GM20000 (cell line): Measurements from ENCODE around the gene SPACA6.
A peak's percentile ranks its signal among the peaks of the same experiment; 100 is the strongest.

Experiments used
- DNase-seq: peaks from one replicate; pipeline ENCODE4 v3.0.0; 2012; ENCODE audit warnings: low spot score
- TF ChIP-seq, protein P1 (sequence below): IDR thresholded peaks from 2 replicates; pipeline ENCODE4 v1.5.1; 2012; ENCODE audit warnings: mild to moderate bottlenecking, control low read depth; ENCODE audit errors: extremely low read depth, missing control alignments

SPACA6 gene

DNA sequence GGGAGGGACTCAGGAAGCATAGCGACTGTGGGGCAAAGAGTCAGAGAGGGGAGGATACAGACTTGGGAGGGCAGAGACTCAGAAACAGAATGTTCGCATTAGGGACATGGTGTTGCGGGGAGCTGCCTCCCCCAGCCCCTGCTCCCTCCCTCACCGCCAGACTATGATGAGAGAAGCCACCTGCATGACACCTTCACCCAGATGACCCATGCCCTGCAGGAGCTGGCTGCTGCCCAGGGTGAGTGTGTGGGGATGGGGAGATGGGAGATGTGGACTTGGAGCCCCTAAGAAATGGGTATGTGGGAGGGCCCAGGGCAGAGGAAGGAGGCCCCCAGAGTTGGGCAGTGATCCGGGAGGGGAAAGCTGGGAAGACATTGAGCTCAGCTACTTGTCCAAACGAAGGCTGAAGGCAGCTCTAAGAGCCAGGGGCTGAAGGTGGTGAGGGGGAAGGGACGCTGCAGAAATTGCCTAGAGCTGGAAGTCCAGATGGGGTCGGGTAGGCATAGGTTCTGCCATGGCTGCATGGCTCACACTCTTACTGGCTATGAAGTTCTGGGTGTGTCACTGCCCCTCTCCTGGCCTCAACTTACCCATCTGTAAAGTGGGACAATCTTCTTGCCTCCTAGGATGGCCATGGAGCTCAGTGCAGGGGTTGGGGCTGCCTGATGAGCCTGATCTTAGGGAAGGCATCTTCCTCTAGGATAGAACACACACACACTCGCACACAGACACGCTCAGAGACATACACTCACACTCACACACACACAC, 1.4 kb downstream of the SPACA6 start:
- peak; percentile 9 for DNase-seq
- TF ChIP-seq, protein P1, sequence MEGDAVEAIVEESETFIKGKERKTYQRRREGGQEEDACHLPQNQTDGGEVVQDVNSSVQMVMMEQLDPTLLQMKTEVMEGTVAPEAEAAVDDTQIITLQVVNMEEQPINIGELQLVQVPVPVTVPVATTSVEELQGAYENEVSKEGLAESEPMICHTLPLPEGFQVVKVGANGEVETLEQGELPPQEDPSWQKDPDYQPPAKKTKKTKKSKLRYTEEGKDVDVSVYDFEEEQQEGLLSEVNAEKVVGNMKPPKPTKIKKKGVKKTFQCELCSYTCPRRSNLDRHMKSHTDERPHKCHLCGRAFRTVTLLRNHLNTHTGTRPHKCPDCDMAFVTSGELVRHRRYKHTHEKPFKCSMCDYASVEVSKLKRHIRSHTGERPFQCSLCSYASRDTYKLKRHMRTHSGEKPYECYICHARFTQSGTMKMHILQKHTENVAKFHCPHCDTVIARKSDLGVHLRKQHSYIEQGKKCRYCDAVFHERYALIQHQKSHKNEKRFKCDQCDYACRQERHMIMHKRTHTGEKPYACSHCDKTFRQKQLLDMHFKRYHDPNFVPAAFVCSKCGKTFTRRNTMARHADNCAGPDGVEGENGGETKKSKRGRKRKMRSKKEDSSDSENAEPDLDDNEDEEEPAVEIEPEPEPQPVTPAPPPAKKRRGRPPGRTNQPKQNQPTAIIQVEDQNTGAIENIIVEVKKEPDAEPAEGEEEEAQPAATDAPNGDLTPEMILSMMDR, result no peak

DNA sequence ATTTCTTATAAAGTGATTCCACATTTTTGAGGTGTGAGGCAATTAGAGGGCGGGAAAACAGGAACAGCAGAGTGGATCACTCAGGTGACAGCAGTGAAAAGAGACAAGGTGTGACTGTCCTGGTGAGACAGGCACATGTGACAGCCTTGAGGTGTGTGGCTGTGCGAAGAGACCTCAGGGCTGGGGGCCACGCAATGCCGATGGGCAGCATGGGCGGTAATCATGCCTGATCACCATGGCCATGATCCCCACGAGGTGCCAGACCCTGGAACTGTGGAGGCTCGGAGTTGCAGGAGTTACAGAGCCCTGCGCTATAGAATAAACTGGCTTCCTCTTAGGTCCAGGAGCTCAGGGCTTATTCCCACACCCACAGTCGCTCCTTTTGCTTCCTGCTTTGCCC, 2.0 kb downstream of the SPACA6 start:
- peak; percentile 5 for DNase-seq
- TF ChIP-seq, protein P1, result no peak

DNA sequence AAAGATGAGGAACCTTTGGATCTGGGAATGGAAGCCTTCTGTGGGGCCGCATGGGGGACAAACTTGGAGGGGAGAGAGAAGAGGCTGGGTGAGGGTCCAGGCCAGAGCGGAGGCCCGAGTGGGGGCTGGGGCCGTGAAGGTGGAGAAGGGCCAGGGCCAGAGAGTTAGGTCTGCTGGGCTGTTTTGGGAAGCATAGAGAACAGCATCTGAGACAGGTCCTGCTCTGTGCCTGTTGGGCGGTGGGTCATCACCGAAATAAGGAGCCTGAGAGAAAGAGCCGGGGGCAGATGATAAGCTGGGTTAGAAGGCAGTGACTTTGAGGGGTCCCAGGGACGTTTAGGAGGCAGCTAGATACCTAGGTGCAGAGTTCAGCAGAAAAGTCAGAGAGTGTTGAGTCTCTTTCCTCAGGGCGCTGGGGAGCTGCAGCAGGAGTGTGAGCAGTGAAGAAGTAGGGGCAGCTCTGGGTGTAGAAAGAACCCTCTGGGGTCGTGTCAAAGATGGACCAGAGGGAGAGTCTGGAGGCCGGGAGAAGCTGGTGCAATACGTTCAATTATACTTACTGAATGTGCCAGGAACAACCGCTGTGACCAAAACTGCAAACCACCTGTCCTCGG, 2.7 kb downstream of the SPACA6 start:
- DNase-seq, result no peak
- TF ChIP-seq, protein P1, result no peak

DNA sequence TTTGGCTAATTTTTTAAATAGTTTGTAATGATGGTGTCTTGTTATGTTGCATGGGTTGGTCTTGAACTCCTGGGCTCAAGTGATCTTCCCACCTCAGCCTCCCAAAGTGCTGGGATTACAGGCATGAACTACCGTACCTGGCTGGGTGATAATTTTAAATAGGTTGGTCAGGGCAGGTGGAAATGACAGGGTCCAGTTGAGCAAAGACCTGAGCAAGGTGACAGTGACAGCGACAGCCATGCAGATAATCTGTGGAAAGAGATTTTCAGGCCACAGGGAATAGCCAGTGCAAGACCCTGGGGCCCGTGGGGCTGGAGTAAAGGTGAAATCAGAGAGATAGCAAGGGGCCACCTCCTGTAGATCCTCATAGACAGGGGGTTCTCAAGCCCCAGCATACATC, 3.5 kb downstream of the SPACA6 start:
- DNase-seq, result no peak
- TF ChIP-seq, protein P1, result no peak

DNA sequence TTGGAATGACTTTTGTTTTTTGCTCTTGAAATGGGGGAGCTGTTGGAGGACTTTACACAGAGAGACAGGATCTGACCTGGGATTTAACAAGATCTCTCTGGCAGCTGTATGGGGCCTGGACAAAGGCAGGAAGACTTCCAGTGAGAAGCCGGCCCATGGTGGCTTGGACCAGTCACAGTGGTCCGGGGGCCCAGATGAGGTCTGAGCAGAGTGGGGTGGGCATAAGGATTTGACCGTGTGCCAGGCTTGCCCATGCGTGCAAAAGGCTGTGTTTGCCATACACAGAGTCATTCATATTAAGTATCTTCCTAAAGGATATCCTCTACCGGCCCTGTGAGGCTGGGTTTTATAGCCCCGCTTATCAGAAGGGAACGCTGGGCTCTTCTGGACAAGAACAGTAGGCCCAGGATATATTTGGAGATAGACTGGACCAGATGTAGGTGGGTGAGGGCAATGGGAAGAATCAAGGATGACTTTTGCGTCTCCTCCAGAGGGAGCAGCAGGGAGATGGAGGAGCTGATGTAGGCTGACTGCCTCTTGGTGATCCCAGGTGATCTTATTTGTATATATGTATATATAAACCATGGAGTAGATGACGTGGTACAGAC, 4.1 kb downstream of the SPACA6 start:
- TF ChIP-seq, protein P1, result no peak
- peak; percentile 6 for DNase-seq

DNA sequence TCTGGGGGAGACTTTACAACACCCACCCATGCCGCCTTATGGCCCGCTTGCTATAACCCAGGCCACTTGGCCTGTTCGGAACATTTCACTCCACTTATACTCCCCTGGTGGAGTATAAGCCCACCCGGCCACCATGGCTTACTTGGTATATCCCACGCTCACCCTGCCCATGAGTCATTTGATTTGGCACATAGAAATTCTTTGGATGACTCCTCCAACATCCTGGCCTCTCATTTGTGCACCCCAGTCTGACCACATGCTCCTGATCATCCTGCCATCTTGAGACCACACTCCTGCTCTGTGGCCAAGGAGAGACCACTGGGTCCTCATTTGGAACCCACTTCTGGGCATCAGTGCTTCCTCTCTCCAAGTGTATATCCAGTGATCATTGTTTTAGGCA, 5.2 kb downstream of the SPACA6 start:
- TF ChIP-seq, protein P1, result no peak
- DNase-seq, result peak; percentile 5

DNA sequence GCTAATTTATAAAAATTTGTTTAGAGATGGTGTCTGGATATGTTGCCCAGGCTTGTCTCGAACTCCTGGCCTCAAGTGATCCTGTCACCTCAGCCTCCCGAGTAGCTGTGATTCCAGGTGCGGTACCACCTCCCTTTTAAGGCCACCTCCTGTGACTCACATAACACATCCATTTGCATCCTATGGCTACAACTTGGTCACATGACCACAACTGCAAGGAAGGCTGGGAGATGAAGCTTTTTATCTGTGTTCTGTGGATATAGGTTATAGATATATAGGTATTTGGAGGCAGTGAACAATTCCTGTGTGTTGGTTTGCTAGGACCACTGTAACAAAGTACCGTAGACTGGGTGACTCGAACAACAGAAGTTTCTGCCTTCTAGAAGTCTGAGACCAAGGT, 6.0 kb downstream of the SPACA6 start:
- no peak for DNase-seq

More for the DNA sequence above, 6.0 kb downstream of the SPACA6 start:
- TF ChIP-seq, protein P1, result no peak
